ENCODE measurements around the gene DMWD. TPM values are rescaled to one million over a fixed set of nuclear protein-coding genes. Genes with fewer than 3 reads are reported as not detected.

DMWD gene
- total RNA-seq, 1 experiment from 2014 or later: 37.8 TPM

DNA sequence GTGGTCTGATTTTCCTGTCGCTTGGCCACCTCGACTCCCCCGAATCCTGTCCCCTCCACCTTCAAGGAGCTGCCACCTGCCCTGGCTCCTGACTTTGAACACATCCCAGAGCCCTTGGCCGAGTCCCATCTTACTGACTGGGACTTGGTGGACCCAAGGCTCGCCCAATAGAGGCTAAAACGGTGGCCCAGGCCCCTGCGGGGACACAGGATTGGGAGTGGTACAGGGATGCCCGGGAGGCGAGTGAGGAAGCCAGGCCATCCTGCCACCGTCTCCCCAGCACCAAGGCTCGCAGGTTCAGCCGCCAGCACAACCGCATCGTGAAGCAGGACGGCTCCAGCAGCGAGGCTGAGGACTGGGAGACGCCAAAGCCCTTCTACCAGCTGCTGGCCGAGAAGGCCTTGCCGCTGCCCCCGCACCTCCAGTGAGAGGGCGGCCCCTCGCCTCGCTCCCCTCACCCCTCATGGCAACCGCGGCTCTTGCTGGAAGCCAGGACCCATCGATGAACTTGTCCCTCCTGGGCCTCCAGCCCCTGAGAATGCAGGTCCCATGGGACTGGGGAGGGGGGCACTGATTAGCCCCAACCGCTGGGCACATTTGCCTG is 28.9 kb downstream of the DMWD start:
- Histone ChIP-seq H3K27ac (ENCODE audit: low read length) (no peak overlapping the region), H3K4me1 (ENCODE audit: low read length) (peaks cover 6% of the 10 kb centered on the region), H3K9ac (ENCODE audit: low read length) (no peak overlapping the region), H3K27me3 (ENCODE audit: low read length) (no peaks in the 10 kb centered on the region), H3K9me2 (replicated peaks; ENCODE audit: insufficient read depth, low read length) (no peaks in the 10 kb centered on the region), H3K9me3 (ENCODE audit: low read length) (no peaks in the 10 kb centered on the region), H3K4me3 (ENCODE audit: low read length) (no peak overlapping the region), H3K36me3 (ENCODE audit: insufficient read depth, low read length) (no peaks in the 10 kb centered on the region), H3K79me2 (ENCODE audit: low read length) (no peaks in the 10 kb centered on the region), H3K4me2 (ENCODE audit: low read depth, low read length, poor library complexity, severe bottlenecking) (no peak overlapping the region), H2AFZ (ENCODE audit: low read length) (no peak overlapping the region), H4K20me1 (ENCODE audit: insufficient read depth, low read depth, low read length) (no peaks in the 10 kb centered on the region)
- no peak for DNase-seq

DNA sequence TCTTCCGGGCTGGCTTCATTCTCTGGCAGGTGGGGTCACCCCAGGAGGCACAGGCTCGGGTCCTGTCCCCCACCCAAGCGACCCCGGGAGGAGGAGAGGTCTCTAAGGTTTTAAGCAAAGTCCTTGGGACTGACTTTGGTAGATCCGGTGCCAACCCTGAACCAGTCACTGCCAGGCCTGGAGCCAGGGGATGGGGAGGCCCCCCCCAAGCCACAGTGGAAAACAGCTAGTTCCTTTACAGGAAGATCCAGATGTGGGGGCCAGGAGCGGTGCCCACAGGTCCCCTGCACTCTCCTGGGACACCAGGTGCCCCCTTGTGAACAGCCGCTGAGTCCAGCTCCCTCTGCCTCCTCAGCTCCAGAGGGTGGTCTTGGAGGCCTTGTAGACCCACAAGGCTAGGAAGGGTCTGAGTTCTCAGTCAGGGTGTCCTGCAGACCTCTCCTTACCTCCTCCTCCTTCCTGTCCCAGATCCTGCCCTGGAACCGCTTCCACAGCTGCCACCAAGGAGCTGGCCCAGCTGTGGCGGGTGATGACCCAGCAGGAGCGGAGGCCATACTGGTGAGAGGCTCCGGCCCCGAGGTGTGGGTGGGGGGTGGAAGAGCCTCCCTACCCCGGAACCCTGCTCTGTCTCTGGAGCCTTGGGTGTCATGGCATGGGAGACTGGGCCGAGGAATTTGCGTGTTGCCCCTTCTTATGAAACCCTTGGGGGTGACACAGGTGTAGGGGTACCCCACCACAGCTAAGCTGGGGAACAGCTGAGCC is 29.6 kb downstream of the DMWD start:
- no peaks in the 10 kb centered on the region for H3K27me3 ChIP-seq (ENCODE audit: low read length)
- no peak for DNase-seq

DNA sequence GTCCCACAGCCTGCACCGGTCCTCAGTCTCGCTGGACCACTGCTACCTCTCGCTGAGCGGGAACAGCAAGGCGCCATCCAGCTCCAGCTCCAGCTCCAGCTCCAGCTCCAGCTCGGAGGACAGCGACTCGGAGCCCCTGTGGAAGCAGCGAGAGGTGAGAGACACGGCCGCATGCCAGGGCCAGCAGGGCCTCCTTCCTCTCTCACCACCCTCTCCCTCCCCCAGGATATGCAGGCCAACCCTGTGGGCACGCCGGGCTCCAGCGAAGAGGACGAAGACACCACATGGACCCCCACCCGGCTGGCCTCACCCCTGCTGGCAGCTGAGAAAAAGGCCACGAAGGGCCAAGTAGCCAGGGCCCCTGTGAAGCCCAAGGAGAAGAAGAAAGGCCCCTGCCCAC is 30.9 kb downstream of the DMWD start:
- Histone ChIP-seq H3K4me1 (ENCODE audit: low read length) (no peaks in the 10 kb centered on the region), H3K4me3 (ENCODE audit: low read length) (no peak overlapping the region), H3K4me2 (ENCODE audit: low read depth, low read length, poor library complexity, severe bottlenecking) (no peak overlapping the region), H3K27ac (ENCODE audit: low read length) (no peak overlapping the region), H3K36me3 (ENCODE audit: insufficient read depth, low read length) (no peaks in the 10 kb centered on the region), H3K9me3 (ENCODE audit: low read length) (no peaks in the 10 kb centered on the region), H3K79me2 (ENCODE audit: low read length) (no peaks in the 10 kb centered on the region), H2AFZ (ENCODE audit: low read length) (no peak overlapping the region), H3K9ac (ENCODE audit: low read length) (no peak overlapping the region), H4K20me1 (ENCODE audit: insufficient read depth, low read depth, low read length) (no peaks in the 10 kb centered on the region), H3K27me3 (ENCODE audit: low read length) (no peaks in the 10 kb centered on the region), H3K9me2 (replicated peaks; ENCODE audit: insufficient read depth, low read length) (no peaks in the 10 kb centered on the region)
- no peak for DNase-seq

More for the DNA sequence above, 29.6 kb downstream of the DMWD start:
- H3K4me1 ChIP-seq (ENCODE audit: low read length): peaks cover 3% of the 10 kb centered on the region
- no peak overlapping the region for H2AFZ ChIP-seq (ENCODE audit: low read length)
- no peaks in the 10 kb centered on the region for H3K79me2 ChIP-seq (ENCODE audit: low read length)
- no peaks in the 10 kb centered on the region for H3K9me3 ChIP-seq (ENCODE audit: low read length)
- no peaks in the 10 kb centered on the region for H3K36me3 ChIP-seq (ENCODE audit: insufficient read depth, low read length)
- no peak overlapping the region for H3K4me3 ChIP-seq (ENCODE audit: low read length)
- H3K27ac ChIP-seq (ENCODE audit: low read length): no peak overlapping the region
- H3K9me2 ChIP-seq (replicated peaks; ENCODE audit: insufficient read depth, low read length): no peaks in the 10 kb centered on the region
- H3K9ac ChIP-seq (ENCODE audit: low read length): no peak overlapping the region
- no peaks in the 10 kb centered on the region for H4K20me1 ChIP-seq (ENCODE audit: insufficient read depth, low read depth, low read length)
- H3K4me2 ChIP-seq (ENCODE audit: low read depth, low read length, poor library complexity, severe bottlenecking): no peak overlapping the region

DNA sequence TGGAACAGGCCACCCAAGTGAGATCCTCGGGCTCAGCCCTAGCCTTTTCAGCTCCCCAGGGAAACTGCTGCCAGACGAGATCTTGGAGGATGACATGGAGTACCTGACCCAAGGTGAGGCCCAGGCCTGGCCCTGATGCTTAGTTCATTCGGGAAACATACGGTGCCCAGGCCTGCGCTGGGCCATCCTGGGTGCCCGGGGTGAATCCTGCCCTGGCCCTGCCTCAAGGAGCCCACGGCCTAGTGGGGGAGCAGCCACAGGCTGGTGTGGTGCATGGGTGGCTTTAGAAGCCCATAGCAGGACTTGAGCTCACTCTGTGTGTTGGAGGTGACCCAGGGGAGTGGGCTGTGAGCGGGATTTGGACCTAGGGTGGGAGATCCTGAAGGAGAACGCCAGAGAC is 33.7 kb downstream of the DMWD start:
- Histone ChIP-seq H3K36me3 (ENCODE audit: insufficient read depth, low read length) (no peaks in the 10 kb centered on the region), H3K79me2 (ENCODE audit: low read length) (no peaks in the 10 kb centered on the region), H4K20me1 (ENCODE audit: insufficient read depth, low read depth, low read length) (no peaks in the 10 kb centered on the region), H3K4me1 (ENCODE audit: low read length) (no peaks in the 10 kb centered on the region), H3K27me3 (ENCODE audit: low read length) (no peaks in the 10 kb centered on the region), H3K9ac (ENCODE audit: low read length) (no peak overlapping the region), H2AFZ (ENCODE audit: low read length) (no peak overlapping the region), H3K4me3 (ENCODE audit: low read length) (no peak overlapping the region), H3K9me3 (ENCODE audit: low read length) (no peaks in the 10 kb centered on the region), H3K9me2 (replicated peaks; ENCODE audit: insufficient read depth, low read length) (no peaks in the 10 kb centered on the region), H3K27ac (ENCODE audit: low read length) (no peak overlapping the region), H3K4me2 (ENCODE audit: low read depth, low read length, poor library complexity, severe bottlenecking) (no peak overlapping the region)
- no peak for DNase-seq

DNA sequence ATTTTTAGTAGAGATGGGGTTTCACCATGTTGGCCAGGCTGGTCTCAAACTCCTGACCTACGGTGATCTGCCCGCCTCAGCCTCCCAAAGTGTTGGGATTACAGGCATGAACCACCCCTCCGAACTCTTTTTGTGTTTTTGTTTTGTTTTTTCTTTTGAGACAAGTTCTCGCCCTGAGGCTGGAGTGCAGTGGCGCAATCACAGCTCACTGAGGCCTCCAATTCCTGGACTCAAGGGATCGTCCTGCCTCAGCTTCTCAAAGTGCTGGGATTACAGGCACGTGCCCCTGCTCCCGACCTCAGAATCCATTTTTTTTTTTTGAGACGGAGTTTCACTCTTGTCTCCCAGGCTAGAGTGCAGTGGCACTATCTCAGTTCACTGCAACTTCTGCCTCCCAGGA is 35.0 kb downstream of the DMWD start:
- peaks cover 4% of the 10 kb centered on the region; the same call in 1 of the 2 replicates for H3K4me1 ChIP-seq (ENCODE audit: low read length)
- no peak overlapping the region for H3K9ac ChIP-seq (ENCODE audit: low read length)
- H3K4me3 ChIP-seq (ENCODE audit: low read length): no peak overlapping the region
- H3K79me2 ChIP-seq (ENCODE audit: low read length): no peaks in the 10 kb centered on the region
- DNase-seq: no peak
- H3K36me3 ChIP-seq (ENCODE audit: insufficient read depth, low read length): no peaks in the 10 kb centered on the region
- H3K27me3 ChIP-seq (ENCODE audit: low read length): no peaks in the 10 kb centered on the region
- H3K9me3 ChIP-seq (ENCODE audit: low read length): no peaks in the 10 kb centered on the region
- no peak overlapping the region for H2AFZ ChIP-seq (ENCODE audit: low read length)
- no peaks in the 10 kb centered on the region for H4K20me1 ChIP-seq (ENCODE audit: insufficient read depth, low read depth, low read length)
- H3K9me2 ChIP-seq (replicated peaks; ENCODE audit: insufficient read depth, low read length): no peaks in the 10 kb centered on the region
- no peak overlapping the region for H3K4me2 ChIP-seq (ENCODE audit: low read depth, low read length, poor library complexity, severe bottlenecking)
- no peak overlapping the region for H3K27ac ChIP-seq (ENCODE audit: low read length)

DNA sequence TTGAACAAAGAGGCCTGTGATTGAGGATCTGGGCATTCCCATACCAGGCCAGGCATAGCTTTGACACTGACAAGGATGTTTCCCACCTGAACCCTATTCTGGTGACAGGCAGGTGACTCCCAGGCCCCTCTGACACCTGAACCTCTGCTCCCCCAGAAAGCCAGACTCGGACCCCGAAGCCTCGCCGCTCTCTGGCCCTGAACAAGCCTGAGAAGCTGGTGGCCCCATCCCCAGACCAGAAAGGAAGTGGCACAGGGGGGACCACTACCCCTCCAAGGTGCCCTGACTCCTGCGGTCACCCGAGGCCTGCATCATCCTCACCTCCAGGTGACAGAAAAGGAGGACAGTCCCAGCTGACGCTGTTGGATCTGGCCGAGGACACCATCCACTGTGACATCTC is 38.3 kb downstream of the DMWD start:
- no peaks in the 10 kb centered on the region for H3K36me3 ChIP-seq (ENCODE audit: insufficient read depth, low read length)
- H3K79me2 ChIP-seq (ENCODE audit: low read length): no peaks in the 10 kb centered on the region
- H3K9me2 ChIP-seq (replicated peaks; ENCODE audit: insufficient read depth, low read length): no peaks in the 10 kb centered on the region
- no peaks in the 10 kb centered on the region for H3K27me3 ChIP-seq (ENCODE audit: low read length)
- H4K20me1 ChIP-seq (ENCODE audit: insufficient read depth, low read depth, low read length): no peaks in the 10 kb centered on the region
- H2AFZ ChIP-seq (ENCODE audit: low read length): no peak overlapping the region
- H3K4me1 ChIP-seq (ENCODE audit: low read length): peaks cover 4% of the 10 kb centered on the region; the same call in 1 of the 2 replicates
- no peak overlapping the region for H3K4me2 ChIP-seq (ENCODE audit: low read depth, low read length, poor library complexity, severe bottlenecking)
- no peak for DNase-seq
- H3K9ac ChIP-seq (ENCODE audit: low read length): no peak overlapping the region
- H3K4me3 ChIP-seq (ENCODE audit: low read length): no peak overlapping the region
- H3K9me3 ChIP-seq (ENCODE audit: low read length): no peaks in the 10 kb centered on the region
- no peak overlapping the region for H3K27ac ChIP-seq (ENCODE audit: low read length)

DNA sequence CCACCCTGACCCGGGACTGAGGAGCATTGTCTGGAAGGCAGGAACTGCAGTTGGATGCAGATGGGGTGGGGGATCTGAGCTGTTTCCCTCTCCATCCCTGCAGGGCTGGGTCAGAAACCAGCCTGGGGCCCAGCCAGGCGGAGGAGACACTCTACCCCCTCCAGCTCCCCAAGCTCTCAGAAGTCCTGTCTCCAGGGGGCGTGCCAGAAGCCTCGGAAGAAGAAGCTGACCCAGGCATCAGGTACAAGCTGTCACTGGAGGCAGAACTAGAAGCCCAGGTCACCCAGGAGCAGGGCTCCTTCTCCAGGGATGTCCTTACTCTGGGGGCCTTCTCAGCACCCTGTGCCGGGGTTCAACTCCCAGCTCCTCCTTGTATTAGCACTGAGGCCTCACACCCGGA is 39.1 kb downstream of the DMWD start:
- Histone ChIP-seq H2AFZ (ENCODE audit: low read length) (no peak overlapping the region), H3K4me1 (ENCODE audit: low read length) (peaks cover 4% of the 10 kb centered on the region; the same call in 1 of the 2 replicates), H3K79me2 (ENCODE audit: low read length) (no peaks in the 10 kb centered on the region), H3K36me3 (ENCODE audit: insufficient read depth, low read length) (no peaks in the 10 kb centered on the region), H3K4me2 (ENCODE audit: low read depth, low read length, poor library complexity, severe bottlenecking) (no peak overlapping the region), H3K27me3 (ENCODE audit: low read length) (no peaks in the 10 kb centered on the region), H3K9me3 (ENCODE audit: low read length) (no peaks in the 10 kb centered on the region), H3K9me2 (replicated peaks; ENCODE audit: insufficient read depth, low read length) (no peaks in the 10 kb centered on the region), H4K20me1 (ENCODE audit: insufficient read depth, low read depth, low read length) (no peaks in the 10 kb centered on the region), H3K4me3 (ENCODE audit: low read length) (no peak overlapping the region), H3K27ac (ENCODE audit: low read length) (no peak overlapping the region), H3K9ac (ENCODE audit: low read length) (no peak overlapping the region)
- DNase-seq: peak; percentile 78

DNA sequence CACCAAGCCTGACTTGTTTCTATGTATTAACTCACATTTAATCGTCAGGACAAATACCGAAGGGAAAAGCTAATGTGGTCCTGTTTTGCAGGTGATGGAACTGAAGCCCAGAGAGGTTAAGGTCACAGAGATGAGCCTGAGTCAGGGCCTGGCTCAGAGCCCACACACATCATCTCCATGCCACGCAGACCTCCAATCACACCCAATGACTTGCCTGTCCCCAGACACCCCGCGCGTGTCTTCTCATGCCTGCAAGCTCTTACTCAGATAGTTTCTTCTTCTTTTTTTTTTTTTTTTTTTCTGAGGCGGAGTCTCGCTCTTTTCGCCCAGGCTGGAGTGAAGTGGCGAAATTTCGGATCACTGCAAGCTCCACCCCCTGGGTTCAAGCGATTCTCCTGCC is 40.0 kb downstream of the DMWD start:
- Histone ChIP-seq H3K9me2 (replicated peaks; ENCODE audit: insufficient read depth, low read length) (no peaks in the 10 kb centered on the region), H3K4me1 (ENCODE audit: low read length) (peaks cover 4% of the 10 kb centered on the region; the same call in 1 of the 2 replicates), H3K4me2 (ENCODE audit: low read depth, low read length, poor library complexity, severe bottlenecking) (no peak overlapping the region), H3K4me3 (ENCODE audit: low read length) (no peak overlapping the region), H4K20me1 (ENCODE audit: insufficient read depth, low read depth, low read length) (no peaks in the 10 kb centered on the region), H3K9me3 (ENCODE audit: low read length) (no peaks in the 10 kb centered on the region), H3K27me3 (ENCODE audit: low read length) (no peaks in the 10 kb centered on the region), H3K27ac (ENCODE audit: low read length) (no peak overlapping the region), H3K9ac (ENCODE audit: low read length) (no peak overlapping the region), H2AFZ (ENCODE audit: low read length) (no peak overlapping the region), H3K79me2 (ENCODE audit: low read length) (no peaks in the 10 kb centered on the region), H3K36me3 (ENCODE audit: insufficient read depth, low read length) (no peaks in the 10 kb centered on the region)
- DNase-seq: no peak
